ENCODE results near the gene CNIH3.

Gene CNIH3

GRCh38 chr1:224763126-224763775 lies 147.1 kb downstream of the CNIH3 start:
- H3K4me3 ChIP-seq (ENCODE audit: low read depth, low read length) = no peak overlapping the region
- in situ Hi-C loops (cut with HindIII; ENCODE audit: low sequenced_read_pairs) = no loop called here
- no peak for DNase-seq (ENCODE audit: low read depth, low spot score)
- no peak for TF ChIP-seq CTCF (IDR thresholded peaks at IDR 0.05; ENCODE audit: low read depth, low read length)

- no peak for TF ChIP-seq CTCF (IDR thresholded peaks at IDR 0.05; ENCODE audit: low read depth, low read length)
- in situ Hi-C loops (cut with HindIII; ENCODE audit: low sequenced_read_pairs) = no loop called here
- DNase-seq (ENCODE audit: low read depth, low spot score) = no peak
- no peak overlapping the region for H3K4me3 ChIP-seq (ENCODE audit: low read depth, low read length)
Observed at GRCh38 chr1:224766266-224766665, 150.1 kb downstream of the CNIH3 start.

GRCh38 chr1:224767031-224767430 lies 150.9 kb downstream of the CNIH3 start:
- in situ Hi-C loops (cut with HindIII; ENCODE audit: low sequenced_read_pairs) = no loop called here
- no peak for TF ChIP-seq CTCF (IDR thresholded peaks at IDR 0.05; ENCODE audit: low read depth, low read length)
- no peak for DNase-seq (ENCODE audit: low read depth, low spot score)
- no peak overlapping the region for H3K4me3 ChIP-seq (ENCODE audit: low read depth, low read length)

- DNase-seq (ENCODE audit: low read depth, low spot score) = no peak
- no peak for TF ChIP-seq CTCF (IDR thresholded peaks at IDR 0.05; ENCODE audit: low read depth, low read length)
- in situ Hi-C loops (cut with HindIII; ENCODE audit: low sequenced_read_pairs) = no loop called here
- H3K4me3 ChIP-seq (ENCODE audit: low read depth, low read length) = no peak overlapping the region
Observed at GRCh38 chr1:224767676-224768075, 151.6 kb downstream of the CNIH3 start.

GRCh38 chr1:224768971-224769370 lies 152.9 kb downstream of the CNIH3 start:
- H3K4me3 ChIP-seq (ENCODE audit: low read depth, low read length) = no peak overlapping the region
- DNase-seq (ENCODE audit: low read depth, low spot score) = no peak
- TF ChIP-seq CTCF (IDR thresholded peaks at IDR 0.05; ENCODE audit: low read depth, low read length) = no peak
- in situ Hi-C loops (cut with HindIII; ENCODE audit: low sequenced_read_pairs) = no loop called here

- H3K4me3 ChIP-seq (ENCODE audit: low read depth, low read length) = no peak overlapping the region
Observed at GRCh38 chr1:224769452-224770335, 153.6 kb downstream of the CNIH3 start.

More at GRCh38 chr1:224769452-224770335, 153.6 kb downstream of the CNIH3 start:
- DNase-seq (ENCODE audit: low read depth, low spot score) = no peak
- TF ChIP-seq CTCF (IDR thresholded peaks at IDR 0.05; ENCODE audit: low read depth, low read length) = no peak
- in situ Hi-C loops (cut with HindIII; ENCODE audit: low sequenced_read_pairs) = no loop called here

All from astrocyte of the spinal cord (primary cell).